SK-N-SH (cell line): ENCODE data around the gene URM1. TPM values are rescaled to one million over a fixed set of nuclear protein-coding genes. Genes with fewer than 3 reads are reported as not detected.

Experiments used
- CTCF ChIA-PET: fragments of 300-600, 350-600 bp; formaldehyde crosslinking; extraction: SDS; loops from one replicate; lab custom pipeline; 2021; lab: Yijun Ruan, JAX
- POLR2A ChIA-PET: fragments of 350-600 bp; sonication (Branson Sonifier 250); formaldehyde crosslinking; extraction: SDS; loops from one replicate; lab custom pipeline; 2020; ENCODE audit warnings: antibody characterized with exemption, inconsistent platforms; lab: Yijun Ruan, JAX
- DNase-seq: peaks from one replicate; pipeline ENCODE4 v3.0.0; 2012
- H2AFZ ChIP-seq: fragments of 200-600 bp; sonication (generic); 2 replicates; pipeline ENCODE4 v1.8.1; 2016; ENCODE audit warnings: antibody characterized with exemption, mild to moderate bottlenecking, low read depth
- H3F3A ChIP-seq: fragments of 200-600 bp; sonication (generic); replicated peaks from 2 replicates; pipeline ENCODE3; 2016; ENCODE audit warnings: antibody characterized with exemption, mild to moderate bottlenecking; ENCODE audit not compliant: insufficient read depth
- H3K27ac ChIP-seq, 2 experiments: fragments of 200-500 bp in 1 of 2; fragments of 200-600 bp in 1 of 2; sonication (Bioruptor generic) in 1 of 2; sonication (generic), shearing (Covaris generic) in 1 of 2; 2 replicates each; pipeline versions ENCODE4 v1.5.1 to v1.6.1; 2014 to 2016; ENCODE audit warnings: low read depth in 2 of 2, inconsistent platforms in 1 of 2, low read length in 1 of 2, mild to moderate bottlenecking in 1 of 2, mixed read lengths in 1 of 2
- H3K27me3 ChIP-seq: fragments of 200-600 bp; sonication (generic), shearing (Covaris generic); 2 replicates; pipeline ENCODE4 v1.6.1; 2016; ENCODE audit warnings: mixed run types; ENCODE audit not compliant: insufficient read depth
- H3K36me3 ChIP-seq, 2 experiments: fragments of 200-500 bp in 1 of 2; fragments of 200-600 bp in 1 of 2; sonication (Bioruptor generic) in 1 of 2; sonication (generic) in 1 of 2; replicated peaks in 1 of 2; 2 replicates each; pipeline versions ENCODE3 to v1.5.1; 2014 to 2016; ENCODE audit warnings: low read length in 1 of 2, mild to moderate bottlenecking in 1 of 2; ENCODE audit not compliant: insufficient read depth in 2 of 2, control insufficient read depth in 1 of 2
- H3K4me1 ChIP-seq, 2 experiments: fragments of 200-500 bp in 1 of 2; fragments of 200-600 bp in 1 of 2; sonication (Bioruptor generic) in 1 of 2; sonication (generic), shearing (Covaris generic) in 1 of 2; 2 replicates each; pipeline versions ENCODE4 v1.5.1 to v1.6.1; 2014 to 2016; ENCODE audit warnings: low read depth in 1 of 2, low read length in 1 of 2, mixed run types in 1 of 2; ENCODE audit not compliant: insufficient read depth in 2 of 2, control insufficient read depth in 1 of 2
- H3K4me2 ChIP-seq: fragments of 200-600 bp; sonication (generic), shearing (Covaris generic); 2 replicates; pipeline ENCODE4 v1.6.1; 2017; ENCODE audit warnings: mixed run types
- H3K4me3 ChIP-seq, 2 experiments: fragments of 200-500 bp in 1 of 2; fragments of 200-600 bp in 1 of 2; sonication (Bioruptor generic) in 1 of 2; sonication (generic), shearing (Covaris generic) in 1 of 2; 2 replicates each; pipeline versions ENCODE4 v1.5.1 to v1.8.1; 2014 to 2016; ENCODE audit warnings: low read depth in 2 of 2, inconsistent platforms in 1 of 2, low read length in 1 of 2, mild to moderate bottlenecking in 1 of 2, mixed read lengths in 1 of 2, moderate library complexity in 1 of 2
- H3K79me2 ChIP-seq: fragments of 200-600 bp; sonication (generic); 2 replicates; pipeline ENCODE4 v1.8.1; 2017; ENCODE audit warnings: mild to moderate bottlenecking; ENCODE audit not compliant: insufficient read depth
- H3K9ac ChIP-seq: fragments of 200-600 bp; sonication (generic); 2 replicates; pipeline ENCODE4 v1.6.1; 2017; ENCODE audit warnings: mixed run types
- H3K9me2 ChIP-seq: fragments of 200-600 bp; sonication (generic); 2 replicates; pipeline ENCODE4 v1.6.1; 2017; ENCODE audit warnings: mixed run types
- H3K9me3 ChIP-seq: fragments of 200-600 bp; sonication (generic); 2 replicates; pipeline ENCODE4 v1.6.1; 2017; ENCODE audit warnings: mixed run types, mild to moderate bottlenecking, moderate library complexity
- H4K20me1 ChIP-seq: fragments of 200-600 bp; sonication (generic); 2 replicates; pipeline ENCODE4 v1.6.1; 2017; ENCODE audit warnings: mild to moderate bottlenecking, mixed run types; ENCODE audit not compliant: insufficient read depth
- CTCF ChIP-seq: fragments of 200-600 bp; sonication (generic); IDR thresholded peaks from 2 replicates; pipeline ENCODE4 v1.6.1; 2017; ENCODE audit warnings: antibody characterized with exemption, mild to moderate bottlenecking, moderate library complexity
- EP300 ChIP-seq, 2 experiments: IDR thresholded peaks; 2 replicates each; pipeline versions ENCODE4 v1.4.0 to v1.6.1; 2012; ENCODE audit warnings: borderline replicate concordance in 1 of 2, low read depth in 1 of 2, low read length in 1 of 2
- EZH2phosphoT487 ChIP-seq: fragments of 200-600 bp; sonication (generic); IDR thresholded peaks from 2 replicates; pipeline ENCODE4 v1.6.1; 2017; ENCODE audit warnings: low read depth, mixed run types, mild to moderate bottlenecking, antibody characterized with exemption, moderate library complexity, borderline replicate concordance
- FOXJ3 ChIP-seq: sonication (generic); formaldehyde crosslinking; IDR thresholded peaks from 2 replicates; pipeline ENCODE4 v1.5.1; 2020; ENCODE audit warnings: mild to moderate bottlenecking, missing genetic modification reagents
- FOXM1 ChIP-seq: IDR thresholded peaks from 2 replicates; pipeline ENCODE4 v1.4.0; 2012; ENCODE audit warnings: low read depth, mild to moderate bottlenecking
- GABPA ChIP-seq: IDR thresholded peaks from 2 replicates; pipeline ENCODE4 v1.4.0; 2012; ENCODE audit warnings: low read depth, mild to moderate bottlenecking
- IRF3 ChIP-seq: fragments of 150-350 bp; IDR thresholded peaks from 2 replicates; pipeline ENCODE4 v1.6.1; 2016; ENCODE audit warnings: mild to moderate bottlenecking, low read depth, low read length
- MEF2A ChIP-seq: IDR thresholded peaks from 2 replicates; pipeline ENCODE4 v1.4.0; 2012; ENCODE audit warnings: low read depth, borderline replicate concordance
- MXI1 ChIP-seq: IDR thresholded peaks from 2 replicates; pipeline ENCODE4 v1.6.1; 2012; ENCODE audit warnings: mild to moderate bottlenecking, low read depth, low read length, improper control_type of control experiment
- RCOR1 ChIP-seq: fragments of 150-350 bp; IDR thresholded peaks from 2 replicates; pipeline ENCODE4 v1.6.1; 2017; ENCODE audit warnings: antibody characterized with exemption, low read length
- RFX5 ChIP-seq: IDR thresholded peaks from 2 replicates; pipeline ENCODE4 v1.6.1; 2012; ENCODE audit warnings: mild to moderate bottlenecking, improper control_type of control experiment, low read length
- SIN3A ChIP-seq: IDR thresholded peaks from 2 replicates; pipeline ENCODE4 v1.6.1; 2012; ENCODE audit warnings: low read depth, mild to moderate bottlenecking, low read length, moderate library complexity, borderline replicate concordance
- TEAD4 ChIP-seq: IDR thresholded peaks from 2 replicates; pipeline ENCODE4 v1.4.0; 2012; ENCODE audit warnings: mild to moderate bottlenecking, borderline replicate concordance; ENCODE audit not compliant: insufficient read depth
- USF1 ChIP-seq: IDR thresholded peaks from 2 replicates; pipeline ENCODE4 v1.4.0; 2012; ENCODE audit warnings: low read depth, borderline replicate concordance
- YY1 ChIP-seq: IDR thresholded peaks from 2 replicates; pipeline ENCODE4 v1.4.0; 2012; ENCODE audit warnings: low read depth, mild to moderate bottlenecking
- ZBTB33 ChIP-seq: IDR thresholded peaks from 2 replicates; pipeline ENCODE4 v1.4.0; 2012; ENCODE audit warnings: low read depth, borderline replicate concordance
- WGBS: methylation state at CpG from one replicate; pipeline ENCODE4 v1.1.6; 2017; ENCODE audit warnings: low lambda C conversion rate; 5-methylcytosine and 5-hydroxymethylcytosine counted together
- polyA plus RNA-seq, 3 experiments: library from polyadenylated mRNA; depleted of rRNA; stranded (reverse); fragments of >200 nt; gene quantifications; 2 replicates each; pipeline ENCODE4 v1.2.3, GENCODE V29; 2012

URM1 gene
- polyA plus RNA-seq, 1 of the 3 experiments (the other 2 are of a cell fraction), result 58.9 TPM

GRCh38 chr9:128349125-128349524 is 22.0 kb upstream of the URM1 start (continued):
- TF ChIP-seq EZH2phosphoT487 (no peak), SIN3A (no peak), MEF2A (no peak)

- H4K20me1 ChIP-seq, result no peaks in the 10 kb centered on the region
- H3K4me1 ChIP-seq, result no peaks in the 10 kb centered on the region
- no peak overlapping the region for H3K4me3 ChIP-seq
- ChIA-PET CTCF (interaction anchor here (0.7 to 2.4 kb wide), 8 partner anchors 9 to 146 kb away, joined by 3 to 12 read pairs (median 4); partner anchors contain the start of gene CERCAM), POLR2A (no interaction called here)
- H3K79me2 ChIP-seq, result no peaks in the 10 kb centered on the region
- WGBS, result 95% methylated on average over 4 of the region's 6 CpGs
- no peak overlapping the region for H2AFZ ChIP-seq
- no peak overlapping the region for H3K9ac ChIP-seq
- no peak for DNase-seq
- H3K4me2 ChIP-seq, result no peak overlapping the region
- peaks cover 19 to 31% of the 10 kb centered on the region in 2 experiments for H3K36me3 ChIP-seq
- no peaks in the 10 kb centered on the region for H3F3A ChIP-seq
- H3K9me2 ChIP-seq, result no peaks in the 10 kb centered on the region
- H3K27ac ChIP-seq, result no peak overlapping the region
- H3K9me3 ChIP-seq, result no peaks in the 10 kb centered on the region
- H3K27me3 ChIP-seq, result no peaks in the 10 kb centered on the region
- TF ChIP-seq RFX5 (no peak), TEAD4 (no peak), GABPA (no peak), YY1 (no peak), IRF3 (no peak)
Measured at GRCh38 chr9:128349772-128350171, 21.4 kb upstream of the URM1 start.

GRCh38 chr9:128355451-128355850 is 15.7 kb upstream of the URM1 start:
- WGBS, result 96% methylated on average over 14 of the region's 19 CpGs
- Histone ChIP-seq H3K9ac (no peak overlapping the region), H3K9me3 (no peaks in the 10 kb centered on the region), H3K79me2 (no peaks in the 10 kb centered on the region), H4K20me1 (no peaks in the 10 kb centered on the region), H3K27me3 (no peaks in the 10 kb centered on the region), H3K4me2 (no peak overlapping the region), H3K9me2 (no peaks in the 10 kb centered on the region), H3F3A (peaks cover 7% of the 10 kb centered on the region), H2AFZ (no peak overlapping the region), H3K4me1 (no peaks in the 10 kb centered on the region), H3K4me3 (no peak overlapping the region), H3K36me3 (peaks cover 7 to 10% of the 10 kb centered on the region in 2 experiments), H3K27ac (no peak overlapping the region)
- no peak for DNase-seq
- ChIA-PET POLR2A (no interaction called here), CTCF (interaction anchor here (1.1 to 6.2 kb wide), 5 partner anchors 11 to 83 kb away, joined by 3 to 33 read pairs (median 4); partner anchors contain the start of gene URM1)
- TF ChIP-seq FOXJ3 (no peak), RCOR1 (no peak), EP300 (IDR thresholded peaks at IDR 0.05; ENCODE audit: borderline replicate concordance in 1 of 2, low read depth in 1 of 2, low read length in 1 of 2) (no peak), MXI1 (no peak), SIN3A (no peak), CTCF (no peak), ZBTB33 (no peak), YY1 (no peak), USF1 (no peak), FOXM1 (no peak)
